Thyroid gland (tissue), 4 donors: ENCODE data around the gene COL20A1.

Source experiments
- POLR2A ChIP-seq, 2 donors: fragments of 450-650 bp; IDR thresholded peaks; one replicate each; pipeline ENCODE4 v1.6.1; 2017; ENCODE audit warnings: antibody characterized with exemption in 2 of 2, mild to moderate bottlenecking in 2 of 2, moderate library complexity in 1 of 2
- TF ChIP-seq, protein P1 (sequence below), 6 experiments: fragments of 200-600 bp in 3 of 6; fragments of 450-650 bp in 3 of 6; sonication (generic) in 3 of 6; IDR thresholded peaks; one replicate each; pipeline ENCODE4 v1.5.1; 2016 to 2019; ENCODE audit warnings: antibody characterized with exemption in 6 of 6, mild to moderate bottlenecking in 2 of 6, inconsistent platforms in 1 of 6, moderate library complexity in 1 of 6

DNA sequence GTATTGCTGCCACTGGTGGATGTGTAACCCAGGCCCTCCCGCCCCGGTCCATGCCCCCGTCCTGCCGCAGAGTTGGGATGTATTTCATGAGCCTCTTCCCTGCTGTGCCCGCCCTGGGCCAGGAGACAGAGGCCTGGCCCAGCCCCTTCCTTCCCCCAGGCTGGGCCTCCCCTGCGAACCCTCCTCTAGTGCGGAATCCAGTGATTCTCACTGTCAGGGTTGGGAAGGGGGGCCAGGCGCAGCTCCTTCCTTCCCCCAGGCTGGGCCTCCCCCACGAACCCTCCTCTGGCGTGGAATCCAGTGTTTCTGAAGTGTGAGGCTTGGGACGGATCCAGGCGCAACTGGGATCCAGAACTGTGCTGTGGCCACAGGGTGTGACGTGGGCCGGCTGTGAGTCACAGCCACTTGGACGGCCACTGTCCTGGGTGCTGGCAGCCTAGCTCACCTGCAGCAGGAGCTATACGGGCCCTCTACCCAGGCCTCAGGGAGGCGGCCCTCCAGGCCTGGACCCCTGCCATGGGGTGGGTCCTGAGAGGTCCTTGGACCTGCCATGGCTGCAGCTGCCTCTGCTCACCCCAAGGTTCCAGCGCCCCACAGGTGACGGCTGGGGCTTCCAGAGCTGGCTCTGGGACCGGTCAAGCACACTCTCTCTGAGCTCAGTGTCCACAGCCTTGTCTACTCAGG is 28.3 kb downstream of the COL20A1 start:
- TF ChIP-seq, protein P1, sequence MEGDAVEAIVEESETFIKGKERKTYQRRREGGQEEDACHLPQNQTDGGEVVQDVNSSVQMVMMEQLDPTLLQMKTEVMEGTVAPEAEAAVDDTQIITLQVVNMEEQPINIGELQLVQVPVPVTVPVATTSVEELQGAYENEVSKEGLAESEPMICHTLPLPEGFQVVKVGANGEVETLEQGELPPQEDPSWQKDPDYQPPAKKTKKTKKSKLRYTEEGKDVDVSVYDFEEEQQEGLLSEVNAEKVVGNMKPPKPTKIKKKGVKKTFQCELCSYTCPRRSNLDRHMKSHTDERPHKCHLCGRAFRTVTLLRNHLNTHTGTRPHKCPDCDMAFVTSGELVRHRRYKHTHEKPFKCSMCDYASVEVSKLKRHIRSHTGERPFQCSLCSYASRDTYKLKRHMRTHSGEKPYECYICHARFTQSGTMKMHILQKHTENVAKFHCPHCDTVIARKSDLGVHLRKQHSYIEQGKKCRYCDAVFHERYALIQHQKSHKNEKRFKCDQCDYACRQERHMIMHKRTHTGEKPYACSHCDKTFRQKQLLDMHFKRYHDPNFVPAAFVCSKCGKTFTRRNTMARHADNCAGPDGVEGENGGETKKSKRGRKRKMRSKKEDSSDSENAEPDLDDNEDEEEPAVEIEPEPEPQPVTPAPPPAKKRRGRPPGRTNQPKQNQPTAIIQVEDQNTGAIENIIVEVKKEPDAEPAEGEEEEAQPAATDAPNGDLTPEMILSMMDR (IDR thresholded peaks at IDR 0.05), result no peak
- no peak for TF ChIP-seq POLR2A (IDR thresholded peaks at IDR 0.05)
